Ishikawa (cell line): Measurements from ENCODE around the gene B4GALT5.

ENCODE experiments used
- CEBPB ChIP-seq: IDR thresholded peaks from 2 replicates; pipeline ENCODE4 v1.6.1; 2012
- CREB1 ChIP-seq: IDR thresholded peaks from 2 replicates; pipeline ENCODE4 v1.6.1; 2012; ENCODE audit warnings: low read depth
- EGR1 ChIP-seq: IDR thresholded peaks from 2 replicates; pipeline ENCODE4 v1.6.1; 2012
- EP300 ChIP-seq: IDR thresholded peaks from 2 replicates; pipeline ENCODE4 v1.6.1; 2012; ENCODE audit warnings: borderline replicate concordance
- FOXM1 ChIP-seq: IDR thresholded peaks from 2 replicates; pipeline ENCODE4 v1.6.1; 2012; ENCODE audit warnings: low read depth, borderline replicate concordance
- MAX ChIP-seq: IDR thresholded peaks from 2 replicates; pipeline ENCODE4 v1.6.1; 2012
- NFIC ChIP-seq: IDR thresholded peaks from 2 replicates; pipeline ENCODE4 v1.6.1; 2012
- RAD21 ChIP-seq: IDR thresholded peaks from 2 replicates; pipeline ENCODE4 v1.6.1; 2012; ENCODE audit warnings: low read depth
- REST ChIP-seq: IDR thresholded peaks from 2 replicates; pipeline ENCODE4 v1.6.1; 2012; ENCODE audit warnings: low read depth, mild to moderate bottlenecking
- TAF1 ChIP-seq: IDR thresholded peaks from 2 replicates; pipeline ENCODE4 v1.6.1; 2012; ENCODE audit warnings: low read depth, mild to moderate bottlenecking
- TCF12 ChIP-seq: IDR thresholded peaks from 2 replicates; pipeline ENCODE4 v1.6.1; 2012; ENCODE audit warnings: low read depth
- TEAD4 ChIP-seq: IDR thresholded peaks from 2 replicates; pipeline ENCODE4 v1.6.1; 2012
- YY1 ChIP-seq: IDR thresholded peaks from 2 replicates; pipeline ENCODE4 v1.6.1; 2012; ENCODE audit warnings: low read depth
- ZBTB7A ChIP-seq: IDR thresholded peaks from 2 replicates; pipeline ENCODE4 v1.6.1; 2012; ENCODE audit warnings: low read depth

- TF ChIP-seq REST (no peak), RAD21 (no peak), CREB1 (no peak), MAX (0 out of 2 replicates have a peak, but pooled peaks have one; percentile 23), EGR1 (no peak), EP300 (no peak), TCF12 (peak; percentile 29; the same call in 1 of the 2 replicates), ZBTB7A (no peak), TAF1 (no peak), CEBPB (no peak), YY1 (no peak), TEAD4 (no peak), NFIC (0 out of 2 replicates have a peak, but pooled peaks have one; percentile 11), FOXM1 (no peak)
Measured at GRCh38 chr20:49676581-49677291, 36.9 kb downstream of the B4GALT5 start.
